ES-I3 (cell line): ENCODE results near the gene C1orf35.

Experiments used
- H3K36me3 ChIP-seq: 2 replicates; pipeline ENCODE4 v1.6.1; 2013; ENCODE audit warnings: mild to moderate bottlenecking, low read length, control low read depth, moderate library complexity; ENCODE audit not compliant: insufficient read depth
- H3K4me1 ChIP-seq: 2 replicates; pipeline ENCODE4 v1.6.1; 2013; ENCODE audit warnings: mild to moderate bottlenecking, control low read depth, low read length; ENCODE audit not compliant: insufficient read depth
- H3K9ac ChIP-seq: 2 replicates; pipeline ENCODE4 v1.6.1; 2013; ENCODE audit warnings: low read depth, mild to moderate bottlenecking, low read length, moderate library complexity
- H3K9me3 ChIP-seq: 2 replicates; pipeline ENCODE4 v1.6.1; 2013; ENCODE audit warnings: mild to moderate bottlenecking, low read length, moderate library complexity; ENCODE audit not compliant: control insufficient read depth, insufficient read depth

Gene C1orf35

DNA sequence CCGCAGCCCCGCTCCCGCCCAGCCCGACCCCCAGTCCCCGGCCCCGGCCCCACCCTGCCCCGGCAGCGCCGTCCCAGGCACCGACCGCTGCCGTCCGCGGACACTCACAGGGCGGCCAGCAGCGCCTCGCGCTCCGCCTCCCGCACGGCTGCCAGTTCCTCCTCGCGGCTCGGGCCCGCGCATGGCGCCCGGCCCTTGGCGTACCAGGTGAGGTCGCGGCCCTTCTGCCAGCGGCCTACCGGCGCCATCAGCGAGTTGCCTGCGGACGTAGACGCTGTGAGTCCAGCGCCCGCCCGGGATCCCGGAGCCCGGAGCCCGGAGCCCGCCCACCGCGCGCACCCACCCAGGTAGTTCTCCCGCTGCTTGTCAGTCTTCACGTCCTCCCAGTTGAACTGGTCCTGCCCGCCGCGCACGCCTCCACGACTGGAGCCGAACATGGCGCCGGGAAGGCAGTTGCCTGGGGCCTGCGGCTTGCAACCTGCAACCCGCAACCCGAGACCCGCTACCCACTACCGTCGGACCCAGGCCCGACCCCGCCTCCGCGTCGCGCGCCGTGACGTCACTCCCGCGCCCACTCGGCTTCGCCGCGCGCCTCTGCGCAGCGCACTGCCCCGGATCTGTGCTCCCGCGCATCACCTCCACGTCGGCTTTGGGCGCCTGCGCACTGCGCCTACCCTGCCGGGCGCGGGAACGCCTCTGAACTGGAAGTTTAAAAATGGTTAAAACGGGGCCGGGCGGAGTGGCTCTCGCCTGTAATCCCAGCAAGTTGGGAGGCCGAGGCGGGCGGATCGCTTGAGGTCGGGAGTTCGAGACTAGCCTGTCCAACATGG is at the start of gene C1orf35:
Gene C1orf35, minus strand, starts transcription at position 535 of the 830 bp plus-strand sequence. Its CDS starts 98 bp downstream, at position 437.
- Histone ChIP-seq H3K4me1 (no peaks in the 10 kb centered on the region), H3K36me3 (peaks cover 8% of the 10 kb centered on the region)

DNA sequence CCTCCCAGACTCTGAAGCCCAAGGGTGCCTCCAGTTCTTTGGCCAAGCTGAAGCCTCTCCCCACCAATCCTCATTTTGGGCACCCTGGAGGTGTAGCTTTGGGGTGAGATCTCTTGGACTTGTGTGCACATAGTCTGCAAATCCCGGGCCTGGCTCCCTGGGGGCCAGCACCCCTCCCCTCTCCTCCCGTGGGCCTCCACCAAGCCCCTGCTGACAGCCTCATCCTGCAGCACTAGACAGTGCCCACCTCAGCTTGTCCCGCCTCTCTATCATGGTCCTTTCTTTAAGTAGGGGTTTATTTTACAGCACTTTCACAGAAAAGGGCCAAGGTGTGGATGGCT is 49.8 kb upstream of the C1orf35 start:
- Histone ChIP-seq H3K36me3 (no peaks in the 10 kb centered on the region), H3K9ac (no peak overlapping the region), H3K9me3 (no peaks in the 10 kb centered on the region), H3K4me1 (peaks cover 10% of the 10 kb centered on the region; the same call in 1 of the 2 replicates)

More for the DNA sequence above, at the start of gene C1orf35:
- Histone ChIP-seq H3K9ac (peak within 1 kb of the TSS; percentile 84), H3K9me3 (no peaks in the 10 kb centered on the region)

DNA sequence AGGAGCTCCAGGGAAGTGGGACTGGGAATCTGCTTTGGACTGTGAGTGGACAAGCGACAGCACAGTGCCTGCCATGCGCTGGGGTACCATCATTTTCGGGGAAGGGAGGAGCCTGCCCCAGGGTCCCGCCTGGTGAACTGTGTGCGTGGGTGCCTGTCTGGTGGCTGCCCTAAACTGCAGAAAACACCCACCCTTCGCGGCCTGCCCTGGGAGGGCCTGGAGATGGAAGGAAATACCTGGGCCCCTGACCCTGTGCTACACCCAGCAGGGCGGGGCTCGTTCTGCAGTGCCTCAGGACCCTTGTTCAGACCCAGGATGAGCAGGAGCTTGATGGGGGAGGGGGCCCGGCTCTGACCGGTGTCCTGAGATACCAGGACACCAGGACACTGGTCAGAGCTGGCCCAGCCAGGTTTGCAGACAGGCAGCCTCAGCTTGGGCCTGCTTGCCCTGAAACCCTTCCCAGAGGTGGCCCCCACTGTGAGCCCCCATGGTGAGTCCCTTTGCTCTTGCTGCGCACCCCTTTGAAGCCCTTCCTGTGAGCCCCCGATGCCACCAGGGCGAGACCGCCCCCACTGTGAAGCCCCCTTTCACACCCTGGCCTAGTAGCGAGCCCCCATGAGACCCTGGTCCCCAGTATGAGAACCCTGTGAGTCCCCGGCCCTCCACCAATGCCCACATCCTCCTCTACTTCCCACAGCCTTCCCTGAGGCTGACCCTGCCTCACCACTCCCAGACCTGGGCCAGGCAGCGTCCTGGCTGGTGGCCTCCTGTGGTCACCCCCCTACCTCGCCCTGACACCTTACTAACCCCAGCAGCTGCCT is 49.2 kb upstream of the C1orf35 start:
- H3K4me1 ChIP-seq: peaks cover 10% of the 10 kb centered on the region; the same call in 1 of the 2 replicates
- no peaks in the 10 kb centered on the region for H3K36me3 ChIP-seq
- no peaks in the 10 kb centered on the region for H3K9me3 ChIP-seq
- no peak overlapping the region for H3K9ac ChIP-seq

DNA sequence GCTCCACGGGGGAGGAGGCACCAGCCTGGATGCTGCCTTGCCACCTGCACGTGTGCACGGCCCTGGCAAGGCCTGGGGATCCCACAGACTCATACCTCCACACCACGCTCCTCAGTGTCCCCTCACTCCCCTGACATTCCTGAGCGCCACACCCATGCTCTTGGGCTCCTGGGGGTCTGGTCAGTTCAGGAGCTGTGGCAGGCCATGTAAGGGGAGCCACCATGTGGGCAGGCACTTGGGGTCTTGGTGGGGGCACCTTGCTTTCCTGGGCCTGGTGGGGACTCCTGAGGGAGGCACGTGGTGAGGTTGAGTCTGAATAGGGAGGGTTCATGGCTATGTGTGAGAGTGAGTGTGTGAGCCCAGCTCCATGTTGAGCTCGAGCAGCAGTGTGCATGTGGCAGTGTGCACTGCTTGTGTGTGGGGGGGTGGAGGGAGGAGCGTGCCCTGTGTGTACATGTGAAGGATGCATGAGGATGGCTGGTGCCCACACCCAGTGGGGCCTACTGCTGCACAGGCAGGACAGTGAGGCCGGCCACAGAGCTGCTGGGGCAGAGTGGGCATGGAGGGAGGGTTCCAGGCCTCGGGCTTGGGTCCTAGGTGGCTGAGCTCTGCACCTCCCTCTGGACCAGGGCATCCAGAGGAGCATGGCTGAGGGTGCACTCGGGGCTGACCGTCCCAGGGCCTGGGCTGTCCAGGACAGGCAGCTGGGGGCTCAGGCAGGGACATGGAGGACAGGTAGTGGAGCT is 48.2 kb upstream of the C1orf35 start:
- Histone ChIP-seq H3K9me3 (no peaks in the 10 kb centered on the region), H3K36me3 (no peaks in the 10 kb centered on the region), H3K4me1 (peaks cover 10% of the 10 kb centered on the region; the same call in 1 of the 2 replicates), H3K9ac (no peak overlapping the region)

DNA sequence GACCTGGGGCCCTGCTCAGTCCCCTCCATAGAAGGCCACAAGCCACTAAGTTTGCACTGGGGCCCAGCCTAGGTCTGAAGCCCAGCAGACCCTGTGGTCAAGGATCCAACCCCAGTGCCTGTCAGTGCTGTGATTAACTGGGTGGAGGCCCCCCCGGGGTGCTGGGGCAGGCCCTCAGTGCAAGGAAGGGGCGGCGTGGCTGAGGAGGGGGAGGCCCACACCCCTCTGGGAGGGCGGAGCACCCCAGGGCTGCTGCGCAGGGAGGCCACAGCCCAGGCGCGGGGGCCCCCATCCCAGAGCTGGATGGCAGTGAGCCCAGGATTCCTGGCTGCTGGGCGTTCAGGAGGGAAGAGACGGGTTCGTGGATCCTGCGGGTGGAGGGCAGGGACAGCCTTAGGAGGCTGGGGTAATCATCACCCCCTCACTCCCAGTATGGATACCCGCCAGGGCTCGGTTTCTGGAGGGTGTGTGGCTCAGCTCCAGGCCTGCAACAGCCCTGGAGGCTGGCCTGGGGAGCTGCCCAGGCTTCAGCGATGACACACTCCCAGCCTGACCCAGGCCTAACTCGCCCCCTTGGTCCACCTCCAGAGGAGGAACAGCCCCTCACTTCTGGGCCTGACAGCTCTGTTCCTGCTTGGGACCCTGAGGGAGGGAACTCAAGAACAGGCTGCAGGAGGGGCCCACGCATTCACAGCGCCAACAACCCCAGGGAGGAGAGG is 47.5 kb upstream of the C1orf35 start:
- no peaks in the 10 kb centered on the region for H3K9me3 ChIP-seq
- peaks cover 10% of the 10 kb centered on the region; the same call in 1 of the 2 replicates for H3K4me1 ChIP-seq
- H3K9ac ChIP-seq: no peak overlapping the region
- no peaks in the 10 kb centered on the region for H3K36me3 ChIP-seq

DNA sequence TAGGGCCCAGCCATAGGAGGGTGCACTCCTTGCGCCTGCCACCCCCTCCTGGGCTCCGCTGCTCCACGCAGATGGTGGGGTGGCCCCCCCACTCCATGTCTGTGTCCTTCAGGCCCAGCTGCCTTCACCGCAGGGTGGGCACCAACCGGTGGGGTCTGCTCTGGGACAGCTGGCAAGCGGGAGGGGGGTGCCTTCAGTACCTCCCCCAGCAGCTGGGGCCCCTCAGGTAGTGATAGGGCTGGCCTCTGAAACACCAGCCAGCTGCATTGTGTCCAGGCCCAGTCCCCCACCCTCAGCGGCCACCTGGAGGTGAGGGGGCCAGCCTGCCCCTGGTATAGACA is 47.0 kb upstream of the C1orf35 start:
- Histone ChIP-seq H3K9ac (no peak overlapping the region; the same call in 1 of the 2 replicates), H3K4me1 (peaks cover 10% of the 10 kb centered on the region; the same call in 1 of the 2 replicates), H3K36me3 (no peaks in the 10 kb centered on the region), H3K9me3 (no peaks in the 10 kb centered on the region)

DNA sequence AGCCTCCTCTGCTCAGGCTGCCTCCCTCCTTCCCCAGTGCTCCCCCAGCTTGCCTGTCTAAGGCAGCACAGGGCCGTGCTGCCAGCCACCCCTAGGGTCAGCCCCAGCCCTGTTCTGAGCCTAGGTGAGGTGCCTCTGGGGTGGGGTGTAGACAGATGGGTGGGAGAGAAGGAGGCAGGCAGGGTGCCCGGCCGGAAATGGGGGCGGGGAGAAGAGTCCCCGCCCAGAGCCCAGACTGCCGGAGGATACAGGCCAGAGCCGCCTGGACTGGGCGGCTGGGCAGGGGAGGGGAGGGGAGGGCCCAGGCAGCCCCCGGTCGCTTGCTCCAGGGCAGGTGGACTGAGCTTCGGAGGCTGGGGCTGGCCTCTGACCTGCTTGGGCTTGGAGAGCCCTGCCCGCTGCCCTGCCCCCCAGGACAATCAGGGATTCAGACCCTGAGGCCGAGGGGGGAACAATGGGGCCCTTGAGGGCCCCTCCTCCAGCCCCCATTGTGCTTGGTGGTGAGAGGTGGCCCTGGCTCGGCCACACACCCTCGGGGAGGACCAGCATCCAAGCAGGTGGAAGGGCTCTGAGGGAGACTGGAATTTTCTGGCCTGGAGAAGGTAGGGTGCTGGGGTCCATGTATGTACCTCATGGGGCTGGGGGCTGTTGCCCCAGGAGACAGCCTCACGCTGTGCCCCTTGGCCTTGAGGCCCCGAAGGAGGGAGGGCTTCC is 46.4 kb upstream of the C1orf35 start, which contains the start of gene GJC2:
Gene GJC2, plus strand, starts transcription at position 525 of the 714 bp plus-strand sequence. CDS start 7,829 bp downstream, outside the sequence.
- peaks cover 10% of the 10 kb centered on the region; the same call in 1 of the 2 replicates for H3K4me1 ChIP-seq
- H3K9me3 ChIP-seq: no peaks in the 10 kb centered on the region
- H3K36me3 ChIP-seq: no peaks in the 10 kb centered on the region
- no peak within 1 kb of the TSS; the same call in none of the 2 replicates for H3K9ac ChIP-seq

DNA sequence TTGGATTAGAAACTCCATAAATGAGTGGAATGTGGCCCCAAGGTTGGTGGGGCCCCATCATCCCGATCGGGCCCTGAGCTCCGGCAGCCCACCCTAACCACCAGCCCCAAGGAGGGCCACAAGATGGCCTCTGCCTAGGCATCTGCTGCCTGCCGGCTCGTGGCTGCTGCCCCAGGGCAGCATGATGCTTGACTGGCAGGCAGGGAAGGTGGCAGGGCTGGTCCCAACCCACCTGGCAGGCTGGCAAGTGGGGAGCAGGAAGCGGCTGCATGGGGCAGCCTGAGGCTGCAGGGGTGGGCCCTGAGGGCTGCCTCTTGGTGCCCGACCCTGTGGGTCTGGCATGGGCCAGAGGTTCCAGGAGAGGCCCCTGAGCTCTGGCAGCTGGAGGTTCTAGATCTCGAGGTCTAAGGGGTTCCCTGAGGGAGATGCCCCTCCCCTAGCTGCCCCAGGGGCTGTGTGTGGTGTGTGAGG is 45.8 kb upstream of the C1orf35 start:
- peaks cover 10% of the 10 kb centered on the region; the same call in 1 of the 2 replicates for H3K4me1 ChIP-seq
- no peaks in the 10 kb centered on the region for H3K36me3 ChIP-seq
- no peaks in the 10 kb centered on the region for H3K9me3 ChIP-seq
- H3K9ac ChIP-seq: no peak overlapping the region; the same call in 1 of the 2 replicates

DNA sequence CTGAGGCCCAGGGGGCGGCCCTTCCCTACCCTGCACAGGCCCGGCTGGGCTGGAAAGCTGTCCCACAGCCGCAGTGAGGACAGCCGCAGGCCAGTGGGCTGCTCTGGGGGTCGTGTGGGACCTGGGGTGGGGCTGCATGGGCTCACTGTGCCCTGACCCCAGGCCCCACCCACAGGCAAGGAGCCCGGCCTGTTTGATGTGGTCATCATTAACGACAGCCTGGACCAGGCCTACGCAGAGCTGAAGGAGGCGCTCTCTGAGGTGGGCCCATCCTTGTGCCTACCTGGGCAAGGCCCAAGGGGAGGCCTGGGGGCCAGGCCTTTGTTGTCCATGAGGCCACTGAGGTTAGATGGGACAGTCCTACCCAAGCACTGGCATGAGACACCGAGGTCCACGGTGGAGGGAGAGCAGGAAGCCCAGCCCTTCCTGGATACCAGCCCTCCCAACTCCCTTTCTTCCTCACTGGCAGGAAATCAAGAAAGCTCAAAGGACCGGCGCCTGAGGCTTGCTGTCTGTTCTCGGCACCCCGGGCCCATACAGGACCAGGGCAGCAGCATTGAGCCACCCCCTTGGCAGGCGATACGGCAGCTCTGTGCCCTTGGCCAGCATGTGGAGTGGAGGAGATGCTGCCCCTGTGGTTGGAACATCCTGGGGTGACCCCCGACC is 45.2 kb upstream of the C1orf35 start:
- Histone ChIP-seq H3K36me3 (no peaks in the 10 kb centered on the region), H3K9me3 (no peaks in the 10 kb centered on the region), H3K4me1 (peaks cover 10% of the 10 kb centered on the region; the same call in 1 of the 2 replicates), H3K9ac (no peak overlapping the region)

DNA sequence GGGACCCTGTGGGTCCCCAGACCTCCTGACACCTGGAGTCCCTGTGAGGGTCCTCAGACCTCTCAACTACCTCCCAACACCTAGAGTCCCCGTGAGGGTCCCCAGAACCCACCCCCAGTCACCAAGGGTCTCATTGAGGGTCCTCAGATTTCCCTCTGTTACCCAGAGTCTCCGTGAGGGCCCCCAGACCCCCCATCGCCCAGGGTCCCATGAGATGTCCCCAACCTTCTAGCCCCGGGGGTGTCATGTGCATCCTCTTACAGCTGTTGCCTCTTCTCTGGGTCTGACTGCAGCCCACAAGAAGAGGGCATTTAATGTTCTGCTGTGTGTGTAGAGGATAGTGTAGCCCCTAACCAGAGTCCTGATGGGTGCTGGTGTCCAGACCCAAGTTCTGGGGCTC is 44.6 kb upstream of the C1orf35 start:
- Histone ChIP-seq H3K9me3 (no peaks in the 10 kb centered on the region), H3K9ac (no peak overlapping the region), H3K4me1 (peaks cover 10% of the 10 kb centered on the region; the same call in 1 of the 2 replicates), H3K36me3 (no peaks in the 10 kb centered on the region)

DNA sequence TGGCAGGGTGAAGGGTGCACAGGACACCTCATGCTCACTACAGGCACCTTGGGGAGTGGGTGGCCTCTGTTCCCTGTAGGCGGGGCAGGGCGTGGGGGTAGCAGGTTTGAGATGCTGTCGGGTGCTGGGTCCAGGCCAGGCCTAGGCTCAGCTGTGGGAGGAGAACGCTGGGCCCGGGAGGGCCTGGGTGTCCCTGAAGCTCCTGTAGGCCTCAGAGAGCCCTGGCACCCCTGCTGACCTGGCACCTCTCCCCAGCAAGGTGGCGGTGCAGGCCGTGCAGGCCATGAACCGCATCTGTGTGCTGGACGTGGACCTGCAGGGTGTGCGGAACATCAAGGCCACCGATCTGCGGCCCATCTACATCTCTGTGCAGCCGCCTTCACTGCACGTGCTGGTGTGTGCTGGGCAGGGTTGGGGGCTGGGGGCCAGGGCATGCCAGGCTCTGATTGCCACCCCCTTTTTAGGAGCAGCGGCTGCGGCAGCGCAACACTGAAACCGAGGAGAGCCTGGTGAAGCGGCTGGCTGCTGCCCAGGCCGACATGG is 44.1 kb upstream of the C1orf35 start:
- H3K9me3 ChIP-seq: no peaks in the 10 kb centered on the region
- peaks cover 10% of the 10 kb centered on the region; the same call in 1 of the 2 replicates for H3K4me1 ChIP-seq
- no peak overlapping the region for H3K9ac ChIP-seq
- no peaks in the 10 kb centered on the region for H3K36me3 ChIP-seq

DNA sequence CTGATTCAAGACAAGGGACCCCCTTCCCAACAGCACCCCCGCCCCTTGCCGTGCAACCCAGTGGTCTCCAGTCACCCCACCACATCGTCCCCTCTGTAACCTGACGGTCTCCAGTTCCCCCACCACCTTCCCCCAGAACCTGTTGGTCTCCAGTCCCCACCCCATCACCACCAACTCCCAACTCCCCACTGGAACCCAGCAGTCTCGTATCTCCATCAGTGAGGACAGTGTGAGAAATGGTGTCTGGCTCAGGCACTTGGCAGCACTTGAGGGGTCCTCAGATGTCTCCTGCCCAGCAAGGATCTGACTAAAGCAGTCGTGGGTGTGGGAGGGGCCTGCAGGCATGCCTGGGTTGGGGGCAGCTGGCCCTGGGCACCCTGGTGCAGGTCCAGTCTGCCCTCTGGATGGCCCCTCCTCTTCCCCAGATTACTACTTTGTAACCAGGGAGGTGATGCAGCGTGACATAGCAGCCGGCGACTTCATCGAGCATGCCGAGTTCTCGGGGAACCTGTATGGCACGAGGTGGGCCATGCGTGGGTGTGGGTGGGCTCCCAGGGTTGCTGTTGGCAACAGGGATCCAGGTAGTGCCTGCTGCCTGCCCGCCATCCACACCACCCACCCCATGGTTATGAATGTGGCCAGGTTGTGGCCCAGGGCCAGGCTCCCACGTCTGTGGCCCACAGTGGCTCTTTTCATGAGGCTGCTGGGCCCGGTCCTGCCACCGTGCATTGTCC is 43.5 kb upstream of the C1orf35 start:
- H3K36me3 ChIP-seq: no peaks in the 10 kb centered on the region

More for the DNA sequence above, 43.5 kb upstream of the C1orf35 start:
- peaks cover 10% of the 10 kb centered on the region; the same call in 1 of the 2 replicates for H3K4me1 ChIP-seq
- H3K9ac ChIP-seq: no peak overlapping the region
- no peaks in the 10 kb centered on the region for H3K9me3 ChIP-seq
